GM10847 (cell line): Measurements from ENCODE around the gene GALNT18.

Experiments used
- POLR2A ChIP-seq: IDR thresholded peaks from 2 replicates; pipeline ENCODE4 v1.6.1; 2011; ENCODE audit not compliant: insufficient read length; ENCODE audit errors: extremely low read depth

GALNT18 gene

GRCh38 chr11:11320825-11321224 lies 301.0 kb downstream of the GALNT18 start:
- TF ChIP-seq POLR2A = no peak

DNA sequence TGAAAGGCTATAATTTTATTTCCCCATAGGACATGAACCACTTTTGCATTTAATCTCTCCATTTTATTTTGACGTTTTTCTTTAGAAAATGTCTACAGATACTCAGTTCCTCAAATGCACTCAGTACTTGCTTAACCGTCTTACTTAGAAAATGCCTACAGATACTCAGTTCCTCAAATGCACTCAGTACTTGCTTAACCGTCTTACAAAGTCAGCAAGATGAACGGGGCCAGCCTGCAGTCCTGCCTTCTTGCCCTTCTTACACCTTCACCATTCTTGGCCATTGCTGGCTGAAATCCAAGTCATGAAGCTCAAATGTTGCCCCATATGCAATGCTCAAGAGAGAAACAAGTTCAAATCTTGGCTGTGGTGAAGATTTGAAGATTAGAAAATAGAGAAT lies 302.8 kb downstream of the GALNT18 start:
- no peak for TF ChIP-seq POLR2A

- no peak for TF ChIP-seq POLR2A
Measured at GRCh38 chr11:11318461-11318860, 303.3 kb downstream of the GALNT18 start.

GRCh38 chr11:11316651-11317230 lies 305.1 kb downstream of the GALNT18 start:
- TF ChIP-seq POLR2A = no peak

GRCh38 chr11:11313902-11314692 lies 307.7 kb downstream of the GALNT18 start:
- TF ChIP-seq POLR2A = no peak

GRCh38 chr11:11313426-11313825 lies 308.4 kb downstream of the GALNT18 start:
- TF ChIP-seq POLR2A = no peak

DNA sequence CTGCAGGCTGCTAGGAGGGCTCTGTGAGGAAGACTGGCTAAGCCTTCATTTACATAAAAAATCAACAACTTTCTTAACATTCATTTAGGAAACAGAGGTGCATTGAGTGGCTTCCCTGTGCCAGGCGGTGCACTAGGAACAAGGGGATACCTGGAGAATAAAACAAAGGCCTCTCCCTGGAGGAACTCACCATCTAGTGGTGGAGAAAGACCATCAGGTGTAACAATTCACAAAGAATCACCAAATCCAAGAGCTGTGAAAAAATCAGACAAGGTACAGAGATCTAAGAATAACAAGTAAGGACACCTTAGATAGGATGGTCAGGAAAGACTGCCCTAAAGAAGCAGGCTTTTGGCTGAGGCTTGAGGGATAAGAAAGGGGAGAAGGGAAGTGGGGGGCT lies 309.1 kb downstream of the GALNT18 start:
- no peak for TF ChIP-seq POLR2A

DNA sequence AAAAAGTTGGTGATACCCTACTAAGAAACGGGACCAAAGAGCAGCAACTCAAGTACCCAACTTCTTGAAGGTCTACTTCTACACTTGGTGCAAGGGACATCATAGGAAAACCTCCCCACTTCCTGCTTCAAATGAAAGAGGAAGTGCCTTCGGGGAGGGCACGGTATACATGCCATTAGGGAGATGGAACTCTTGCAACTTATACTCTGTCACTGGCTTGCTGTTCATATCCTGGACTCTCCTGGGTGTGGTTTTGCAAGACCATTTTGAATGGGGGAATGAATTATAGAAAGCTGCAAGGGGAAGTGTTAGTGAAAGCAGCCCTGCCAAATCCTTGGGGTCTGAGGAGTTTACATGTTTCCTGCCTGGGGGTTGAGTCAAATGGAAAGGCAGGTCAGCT lies 310.6 kb downstream of the GALNT18 start:
- TF ChIP-seq POLR2A = no peak

DNA sequence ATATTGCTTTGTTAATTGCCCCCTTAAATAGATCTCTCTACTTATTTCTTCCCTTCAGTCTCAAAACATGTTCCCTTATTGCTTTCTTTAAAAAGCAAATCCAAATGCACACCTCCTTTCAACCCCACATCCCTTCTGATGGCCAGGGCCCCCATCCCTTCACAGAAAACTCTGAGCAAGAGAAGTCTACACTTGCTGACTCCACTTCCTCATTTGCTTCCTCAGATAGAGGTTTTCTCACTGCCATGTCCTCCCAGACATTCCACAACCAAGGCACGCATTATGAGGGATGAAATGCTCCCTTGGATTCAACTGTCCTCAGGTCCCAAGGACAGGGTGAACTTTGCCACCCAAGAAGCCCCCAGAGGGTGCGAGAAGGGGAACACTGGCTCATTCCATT lies 311.9 kb downstream of the GALNT18 start:
- no peak for TF ChIP-seq POLR2A

DNA sequence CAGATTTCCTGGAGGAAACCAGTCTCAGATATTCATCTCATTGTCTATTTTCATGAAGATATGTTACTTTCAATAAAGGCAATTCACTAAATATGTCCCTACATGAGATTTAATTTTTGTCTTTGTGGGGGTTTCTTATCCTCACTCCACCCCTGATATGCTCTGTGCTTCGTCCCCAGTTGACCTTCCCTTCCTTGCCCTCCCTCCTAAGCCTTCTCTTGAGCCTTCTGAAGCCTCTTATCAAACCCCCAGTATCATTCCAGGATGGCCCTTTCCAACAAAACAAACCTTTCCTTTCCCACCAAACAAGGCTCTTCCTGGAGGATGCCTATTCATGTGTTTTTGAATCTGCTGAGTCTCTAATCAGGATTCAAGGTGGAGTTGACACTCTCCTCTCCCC lies 313.6 kb downstream of the GALNT18 start:
- no peak for TF ChIP-seq POLR2A

DNA sequence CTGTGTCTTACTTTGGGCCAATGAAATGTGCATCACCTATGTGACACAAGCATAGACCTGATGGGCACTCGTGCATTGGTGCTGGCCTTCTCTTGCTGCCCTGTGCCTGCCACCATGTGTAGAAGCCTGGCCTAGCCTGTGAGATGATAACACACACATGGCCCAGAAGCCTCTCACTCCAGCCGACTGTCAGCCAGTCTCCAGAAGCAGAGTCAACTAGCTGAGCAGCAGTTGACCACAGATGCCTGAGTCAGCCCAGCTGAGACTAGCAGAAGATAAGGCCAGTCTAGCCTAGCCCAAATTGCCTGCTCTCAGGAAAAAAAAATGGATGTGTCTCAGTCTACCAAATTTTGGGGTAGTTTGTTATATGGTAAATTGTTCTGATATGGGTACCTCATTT lies 314.9 kb downstream of the GALNT18 start:
- TF ChIP-seq POLR2A = no peak

DNA sequence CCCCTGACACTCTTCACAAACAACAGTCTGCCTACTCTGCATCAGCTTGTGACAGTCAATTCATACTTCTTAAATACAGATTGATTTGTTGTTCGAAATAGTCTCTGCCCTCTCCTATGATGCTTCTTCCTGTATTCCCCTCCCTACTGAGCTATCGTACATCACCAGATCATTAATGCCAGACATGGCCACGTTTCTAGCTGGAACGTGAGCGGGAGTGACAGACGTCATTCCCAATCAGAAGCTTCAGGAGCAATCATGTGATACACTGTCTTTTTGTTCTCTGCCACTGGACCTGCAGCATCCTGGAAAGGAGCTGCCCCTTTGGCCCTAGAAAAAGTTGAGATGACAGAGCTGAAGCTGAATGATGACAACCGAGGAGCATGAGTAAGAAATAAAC lies 317.3 kb downstream of the GALNT18 start:
- TF ChIP-seq POLR2A = no peak

DNA sequence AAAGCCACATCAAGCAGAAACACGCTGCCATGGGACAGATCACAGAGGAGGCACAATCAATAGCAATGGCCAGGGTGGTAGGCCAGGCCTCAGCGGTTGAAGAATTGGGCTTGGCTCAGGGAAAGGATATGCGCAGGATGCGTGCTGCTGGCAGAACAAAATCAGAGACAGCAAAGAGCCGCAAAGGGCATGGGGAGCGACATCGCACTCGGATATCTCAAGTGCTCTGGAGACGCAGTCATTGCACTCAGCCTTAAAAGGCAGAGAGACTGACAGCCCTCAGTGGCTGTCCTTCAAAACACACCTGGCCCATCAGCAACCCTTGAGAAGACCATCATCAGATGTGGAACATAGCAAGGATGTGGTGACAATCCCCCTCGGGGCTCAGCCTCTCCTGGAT lies 319.2 kb downstream of the GALNT18 start:
- TF ChIP-seq POLR2A = no peak

DNA sequence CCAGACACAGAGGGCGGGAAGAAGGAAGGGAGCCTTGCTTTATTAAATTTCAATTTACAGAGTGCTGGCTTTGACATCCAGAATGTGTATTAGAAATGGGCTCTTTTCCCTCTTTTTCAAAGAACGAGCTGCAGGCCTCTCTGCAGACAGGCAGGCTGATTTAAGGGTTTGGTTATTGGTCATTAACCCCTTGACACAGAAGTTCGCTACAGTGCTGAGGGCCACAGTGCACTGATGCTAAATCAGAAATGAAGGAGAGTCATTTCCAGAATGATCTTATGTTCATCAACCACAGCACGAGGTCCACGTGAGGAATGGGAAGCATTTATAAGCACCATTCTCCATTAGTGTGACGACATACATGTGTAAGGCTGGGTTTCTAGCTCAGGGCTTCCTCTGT lies 320.6 kb downstream of the GALNT18 start:
- TF ChIP-seq POLR2A = no peak

DNA sequence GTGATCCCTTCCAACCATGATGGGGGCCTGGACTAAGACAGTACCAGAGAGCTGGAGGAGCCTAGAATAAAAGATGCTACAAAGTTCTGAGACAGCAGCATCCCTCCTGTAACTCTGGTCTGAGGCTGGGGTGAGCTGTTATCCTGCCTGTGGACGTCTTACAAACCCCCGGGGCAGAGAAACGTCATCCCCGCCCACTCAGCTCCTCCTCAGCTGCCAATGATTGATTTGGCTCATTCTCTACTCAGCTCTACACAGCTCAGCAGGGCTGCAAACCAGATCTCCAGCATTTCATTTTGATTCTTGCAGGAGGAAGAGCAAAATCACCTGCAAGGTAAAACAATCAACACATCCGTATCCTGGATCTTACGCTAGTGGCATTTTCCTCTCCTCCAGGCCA lies 324.2 kb downstream of the GALNT18 start:
- no peak for TF ChIP-seq POLR2A

DNA sequence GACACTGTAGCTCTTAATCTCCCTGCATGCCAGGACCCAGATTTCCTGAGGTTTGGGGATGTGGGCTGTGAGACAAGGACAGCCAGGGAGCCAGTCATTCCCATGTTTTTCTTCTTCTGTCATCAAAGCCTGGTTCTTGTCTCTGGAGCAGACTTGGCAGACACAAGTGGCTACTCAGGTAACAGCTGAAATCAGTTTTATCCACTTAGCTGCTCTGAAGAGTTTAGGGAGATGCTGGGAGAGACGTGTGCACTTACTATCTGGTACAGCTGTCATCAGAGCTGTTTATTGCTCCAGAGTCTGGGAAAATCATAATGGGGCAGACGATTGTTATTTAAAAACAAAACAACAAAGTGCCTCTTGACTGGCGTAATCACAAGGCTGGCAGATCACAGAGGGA lies 325.4 kb downstream of the GALNT18 start:
- no peak for TF ChIP-seq POLR2A

DNA sequence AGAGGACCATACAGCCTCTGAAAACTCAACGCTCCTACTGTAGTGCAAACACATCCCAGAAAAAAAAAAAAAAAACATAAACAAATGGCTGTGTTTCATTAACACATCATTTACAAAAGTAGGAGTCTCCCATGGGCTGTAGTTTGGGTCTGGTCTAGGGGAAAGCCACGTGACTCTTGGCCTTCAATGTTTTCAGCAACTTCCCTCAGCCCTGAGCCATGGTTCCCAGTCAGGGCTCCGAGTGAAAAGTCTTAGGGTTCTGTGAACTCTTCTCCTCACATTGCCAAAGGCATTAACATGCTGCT lies 327.3 kb downstream of the GALNT18 start:
- TF ChIP-seq POLR2A = no peak
